Hepatocyte (in vitro differentiated cells): Measurements from ENCODE around the gene TTC1. TPM values are rescaled to one million over a fixed set of nuclear protein-coding genes. Genes with fewer than 3 reads are reported as not detected.
A peak's percentile ranks its signal among the peaks of the same experiment; 100 is the strongest.

ENCODE experiments used
- DNase-seq: peaks from one replicate; pipeline ENCODE4 v3.0.0-alpha.2; 2016; ENCODE audit warnings: low spot score
- H2AFZ ChIP-seq: fragments of 200-600 bp; sonication (generic); 2 replicates; pipeline ENCODE4 v1.6.0; 2016; ENCODE audit warnings: antibody characterized with exemption, mild to moderate bottlenecking
- H3K27ac ChIP-seq: fragments of 200-600 bp; sonication (generic); 2 replicates; pipeline ENCODE4 v1.5.1; 2016; ENCODE audit warnings: mild to moderate bottlenecking
- H3K27me3 ChIP-seq: fragments of 200-600 bp; sonication (generic); 2 replicates; pipeline ENCODE4 v1.6.1; 2016
- H3K36me3 ChIP-seq: fragments of 200-600 bp; sonication (generic); replicated peaks from 2 replicates; pipeline ENCODE4 v1.5.1; 2016; ENCODE audit warnings: low read depth; ENCODE audit not compliant: insufficient read depth
- H3K4me1 ChIP-seq: fragments of 200-600 bp; sonication (generic); 2 replicates; pipeline ENCODE4 v1.5.1; 2016; ENCODE audit warnings: mild to moderate bottlenecking, moderate library complexity; ENCODE audit not compliant: insufficient read depth
- H3K4me2 ChIP-seq: fragments of 200-600 bp; sonication (generic); 2 replicates; pipeline ENCODE4 v1.6.0; 2016
- H3K4me3 ChIP-seq: fragments of 200-600 bp; sonication (generic); 2 replicates; pipeline ENCODE4 v1.5.1; 2016; ENCODE audit warnings: mild to moderate bottlenecking
- H3K79me2 ChIP-seq: fragments of 200-600 bp; sonication (generic); 2 replicates; pipeline ENCODE4 v1.6.0; 2017; ENCODE audit warnings: mild to moderate bottlenecking
- H3K9me2 ChIP-seq: fragments of 200-600 bp; sonication (generic); replicated peaks from 2 replicates; pipeline ENCODE4 v1.6.0; 2017; ENCODE audit warnings: mild to moderate bottlenecking; ENCODE audit not compliant: insufficient read depth
- H3K9me3 ChIP-seq: fragments of 200-600 bp; sonication (generic); 2 replicates; pipeline ENCODE4 v1.5.1; 2016; ENCODE audit warnings: low read depth, mild to moderate bottlenecking
- H4K20me1 ChIP-seq: fragments of 200-600 bp; sonication (generic); 2 replicates; pipeline ENCODE4 v1.6.0; 2016; ENCODE audit warnings: mild to moderate bottlenecking; ENCODE audit not compliant: insufficient read depth, poor library complexity, severe bottlenecking
- EZH2 ChIP-seq: fragments of 200-600 bp; sonication (generic); IDR thresholded peaks from 2 replicates; pipeline ENCODE4 v1.6.1; 2016; ENCODE audit warnings: antibody characterized with exemption, mild to moderate bottlenecking, borderline replicate concordance
- EZH2phosphoT487 ChIP-seq: fragments of 200-600 bp; sonication (generic); IDR thresholded peaks from one replicate; pipeline ENCODE4 v1.6.1; 2018; ENCODE audit warnings: antibody characterized with exemption, mild to moderate bottlenecking, low read depth, moderate library complexity; ENCODE audit not compliant: unreplicated experiment, severe bottlenecking
- WGBS: methylation state at CpG from one replicate; pipeline ENCODE4 v1.1.6; 2016; ENCODE audit warnings: low lambda C conversion rate; ENCODE audit errors: missing lambda C conversion rate; 5-methylcytosine and 5-hydroxymethylcytosine counted together
- polyA plus RNA-seq: library from polyadenylated mRNA; unstranded; fragments of >200 nt; fragmentation: Nextera tagmentation; extraction: Ambion mirVana; gene quantifications from 2 replicates; pipeline ENCODE4 v1.2.1, GENCODE V29; 2016
- total RNA-seq: library from RNA; depleted of rRNA; stranded (reverse); fragments of >200 nt; gene quantifications from 2 replicates; pipeline ENCODE4 v1.2.3, GENCODE V29; 2014
- TF ChIP-seq, protein P1 (sequence below): fragments of 200-600 bp; sonication (generic); IDR thresholded peaks from 2 replicates; pipeline ENCODE4 v1.5.1; 2016; ENCODE audit warnings: antibody characterized with exemption, mild to moderate bottlenecking; ENCODE audit not compliant: poor library complexity

Gene TTC1
- total and polyA plus RNA-seq, 2 experiments from 2014 or later: 46.9 to 57.3 TPM

GRCh38 chr5:160057256-160057655, 48.3 kb downstream of the TTC1 start:
- H3K79me2 ChIP-seq: no peaks in the 10 kb centered on the region
- H3K4me3 ChIP-seq: no peak overlapping the region
- WGBS: 98% methylated on average over 4 of the region's 4 CpGs
- no peak overlapping the region for H3K27ac ChIP-seq
- no peaks in the 10 kb centered on the region for H3K27me3 ChIP-seq
- H3K36me3 ChIP-seq: no peaks in the 10 kb centered on the region
- no peak for TF ChIP-seq EZH2
- TF ChIP-seq, protein P1, sequence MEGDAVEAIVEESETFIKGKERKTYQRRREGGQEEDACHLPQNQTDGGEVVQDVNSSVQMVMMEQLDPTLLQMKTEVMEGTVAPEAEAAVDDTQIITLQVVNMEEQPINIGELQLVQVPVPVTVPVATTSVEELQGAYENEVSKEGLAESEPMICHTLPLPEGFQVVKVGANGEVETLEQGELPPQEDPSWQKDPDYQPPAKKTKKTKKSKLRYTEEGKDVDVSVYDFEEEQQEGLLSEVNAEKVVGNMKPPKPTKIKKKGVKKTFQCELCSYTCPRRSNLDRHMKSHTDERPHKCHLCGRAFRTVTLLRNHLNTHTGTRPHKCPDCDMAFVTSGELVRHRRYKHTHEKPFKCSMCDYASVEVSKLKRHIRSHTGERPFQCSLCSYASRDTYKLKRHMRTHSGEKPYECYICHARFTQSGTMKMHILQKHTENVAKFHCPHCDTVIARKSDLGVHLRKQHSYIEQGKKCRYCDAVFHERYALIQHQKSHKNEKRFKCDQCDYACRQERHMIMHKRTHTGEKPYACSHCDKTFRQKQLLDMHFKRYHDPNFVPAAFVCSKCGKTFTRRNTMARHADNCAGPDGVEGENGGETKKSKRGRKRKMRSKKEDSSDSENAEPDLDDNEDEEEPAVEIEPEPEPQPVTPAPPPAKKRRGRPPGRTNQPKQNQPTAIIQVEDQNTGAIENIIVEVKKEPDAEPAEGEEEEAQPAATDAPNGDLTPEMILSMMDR: no peak
- no peak for TF ChIP-seq EZH2phosphoT487
- DNase-seq: no peak
- no peaks in the 10 kb centered on the region for H3K9me3 ChIP-seq
- no peaks in the 10 kb centered on the region for H4K20me1 ChIP-seq
- no peaks in the 10 kb centered on the region for H3K9me2 ChIP-seq
- no peak overlapping the region for H3K4me2 ChIP-seq
- H3K4me1 ChIP-seq: no peaks in the 10 kb centered on the region
- no peak overlapping the region for H2AFZ ChIP-seq

GRCh38 chr5:160060001-160060400, 51.1 kb downstream of the TTC1 start:
- no peaks in the 10 kb centered on the region for H4K20me1 ChIP-seq
- H3K4me3 ChIP-seq: no peak overlapping the region
- no peaks in the 10 kb centered on the region for H3K27me3 ChIP-seq
- 96% methylated on average over 4 of the region's 4 CpGs for WGBS
- H3K36me3 ChIP-seq: no peaks in the 10 kb centered on the region
- no peak for DNase-seq
- H3K27ac ChIP-seq: no peak overlapping the region
- H3K4me2 ChIP-seq: no peak overlapping the region
- H3K9me2 ChIP-seq: no peaks in the 10 kb centered on the region
- no peaks in the 10 kb centered on the region for H3K9me3 ChIP-seq
- H3K79me2 ChIP-seq: no peaks in the 10 kb centered on the region
- no peak for TF ChIP-seq EZH2
- no peak for TF ChIP-seq EZH2phosphoT487
- TF ChIP-seq, protein P1: no peak
- H2AFZ ChIP-seq: no peak overlapping the region
- H3K4me1 ChIP-seq: peaks cover 15% of the 10 kb centered on the region

- no peaks in the 10 kb centered on the region for H3K79me2 ChIP-seq
- H3K4me2 ChIP-seq: no peak overlapping the region
- no peaks in the 10 kb centered on the region for H3K9me3 ChIP-seq
- peaks cover 27% of the 10 kb centered on the region for H3K4me1 ChIP-seq
- H3K27me3 ChIP-seq: no peaks in the 10 kb centered on the region
- no peak for DNase-seq
- no peak overlapping the region for H2AFZ ChIP-seq
- no peak overlapping the region for H3K27ac ChIP-seq
- no peak overlapping the region for H3K4me3 ChIP-seq
- no peaks in the 10 kb centered on the region for H4K20me1 ChIP-seq
- 55% methylated on average over 3 of the region's 3 CpGs for WGBS
- TF ChIP-seq EZH2phosphoT487 (no peak), EZH2 (no peak)
- TF ChIP-seq, protein P1: no peak
- no peaks in the 10 kb centered on the region for H3K36me3 ChIP-seq
- H3K9me2 ChIP-seq: no peaks in the 10 kb centered on the region
Observed at GRCh38 chr5:160061770-160062169, 52.8 kb downstream of the TTC1 start.

GRCh38 chr5:160064417-160064810, 55.5 kb downstream of the TTC1 start:
- Histone ChIP-seq H3K9me2 (no peaks in the 10 kb centered on the region), H3K27ac (peak overlapping the region; percentile 80), H3K4me2 (peak overlapping the region; percentile 48), H3K4me3 (no peak overlapping the region), H3K79me2 (no peaks in the 10 kb centered on the region), H4K20me1 (no peaks in the 10 kb centered on the region), H3K27me3 (no peaks in the 10 kb centered on the region), H2AFZ (no peak overlapping the region), H3K9me3 (no peaks in the 10 kb centered on the region), H3K4me1 (peaks cover 27% of the 10 kb centered on the region), H3K36me3 (no peaks in the 10 kb centered on the region)
- DNase-seq: peak; percentile 32
- WGBS: 50% methylated on average over 1 of the region's 1 CpG
- TF ChIP-seq EZH2phosphoT487: no peak
- no peak for TF ChIP-seq EZH2
- TF ChIP-seq, protein P1: no peak
